GM19023 (cell line): ENCODE data around the gene PSMC5.
"Not testable (repeated sequence)": the region's sequence is repeated elsewhere in the genome, so short reads cannot be mapped to it uniquely, and the experiment has no call there.

Experiments used
- ATAC-seq: cut with Tn5 transposase; IDR thresholded peaks from one replicate; pipeline ENCODE4 v1.9.1; 2021; ENCODE audit warnings: mild to moderate bottlenecking, moderate library complexity; ENCODE audit not compliant: unreplicated experiment

The PSMC5 gene

GRCh38 chr17:63870292-63870665, 43.0 kb downstream of the PSMC5 start:
- not testable (repeated sequence) for ATAC-seq

- not testable (repeated sequence) for ATAC-seq
Measured at GRCh38 chr17:63871646-63872365, 44.6 kb downstream of the PSMC5 start.

- not testable (repeated sequence) for ATAC-seq
Measured at GRCh38 chr17:63873577-63873976, 46.3 kb downstream of the PSMC5 start, which contains the start of gene CSH2. CSH2 (minus strand) TSS chr17:63873677; CDS start chr17:63873614, 63 bp downstream.

GRCh38 chr17:63874061-63874626, 46.9 kb downstream of the PSMC5 start:
- ATAC-seq: not testable (repeated sequence)

- ATAC-seq: not testable (repeated sequence)
Measured at GRCh38 chr17:63874693-63875092, 47.5 kb downstream of the PSMC5 start.

- ATAC-seq: not testable (repeated sequence)
Measured at GRCh38 chr17:63878413-63878812, 51.2 kb downstream of the PSMC5 start.

GRCh38 chr17:63880706-63881105, 53.5 kb downstream of the PSMC5 start:
- no peak for ATAC-seq

GRCh38 chr17:63881337-63881736, 54.1 kb downstream of the PSMC5 start:
- ATAC-seq: not testable (repeated sequence)
